Panc1 (cell line): Measurements from ENCODE around the gene TTLL7.

Source experiments
- CTCF ChIP-seq: fragments of 450-650 bp; IDR thresholded peaks from 2 replicates; pipeline ENCODE4 v1.5.1; 2017; ENCODE audit warnings: mild to moderate bottlenecking
- POLR2AphosphoS5 ChIP-seq: IDR thresholded peaks from 2 replicates; pipeline ENCODE4 v1.6.1; 2012; ENCODE audit warnings: mild to moderate bottlenecking, low read depth, low read length, moderate library complexity

DNA sequence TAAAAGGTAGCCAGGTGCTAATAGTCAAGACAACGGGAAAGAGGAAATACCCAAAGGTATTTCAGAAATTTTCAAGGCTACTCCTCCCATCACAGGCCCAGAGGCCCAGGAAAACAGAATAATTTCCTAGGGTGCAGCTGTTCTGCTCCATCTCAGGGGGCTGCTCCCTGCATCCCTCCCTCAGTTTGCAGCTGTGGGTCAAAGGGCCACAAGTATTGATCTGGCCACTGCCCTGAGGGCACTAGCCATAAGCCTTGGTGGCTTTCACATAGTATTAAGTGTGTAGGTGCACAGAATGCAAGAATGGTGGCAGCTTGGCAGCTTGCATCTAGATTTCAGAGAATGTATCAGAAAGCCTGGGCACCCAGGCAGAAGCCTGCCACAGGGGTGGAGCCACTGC, 179.5 kb downstream of the TTLL7 start:
- TF ChIP-seq POLR2AphosphoS5 (no peak), CTCF (no peak)
